Erythroblast (primary cell): Measurements from ENCODE around the gene CCDC47.

Experiments
- GATA1 ChIP-seq: IDR thresholded peaks from 2 replicates; pipeline ENCODE4 v1.6.1; 2011; ENCODE audit warnings: low read depth, mild to moderate bottlenecking, control low read depth, low read length, moderate library complexity
- POLR2A ChIP-seq: IDR thresholded peaks from 2 replicates; pipeline ENCODE4 v1.6.1; 2011; ENCODE audit warnings: mild to moderate bottlenecking, low read length

DNA sequence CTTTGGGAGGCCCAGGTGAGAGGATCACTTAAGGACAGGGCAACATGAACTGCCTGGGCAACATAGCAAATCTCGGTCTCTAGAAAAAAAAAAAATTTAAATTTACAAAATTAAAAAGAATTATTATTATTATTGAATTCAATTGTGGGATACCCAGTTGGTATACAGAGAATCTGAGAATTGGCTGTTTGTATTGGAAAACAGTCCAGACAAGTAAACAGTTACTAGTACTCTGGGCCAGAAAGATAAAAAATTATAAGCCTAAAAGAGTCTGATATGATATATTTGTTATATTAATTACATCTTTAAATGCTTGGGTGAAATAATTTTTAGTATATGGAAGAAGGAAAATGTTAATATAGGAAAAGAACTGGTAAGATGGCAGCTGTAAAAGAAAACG lies 15.0 kb downstream of the CCDC47 start:
- TF ChIP-seq POLR2A (no peak), GATA1 (no peak)
